H9 (cell line): Measurements from ENCODE around the gene C5orf46. TPM values are rescaled to one million over a fixed set of nuclear protein-coding genes. Genes with fewer than 3 reads are reported as not detected.

Experiments used
- DNase-seq: peaks from one replicate; pipeline ENCODE4 v3.0.0-alpha.2; 2017
- H2AFZ ChIP-seq: one replicate; pipeline ENCODE4 v1.6.1; 2013; ENCODE audit warnings: mild to moderate bottlenecking, low read length, control low read depth, moderate library complexity
- H2AK5ac ChIP-seq: 2 replicates; pipeline ENCODE4 v1.6.1; 2013; ENCODE audit warnings: low read length, control low read depth, mixed read lengths; ENCODE audit not compliant: insufficient read length
- H2BK120ac ChIP-seq: one replicate; pipeline ENCODE4 v1.6.1; 2013; ENCODE audit warnings: low read depth, mild to moderate bottlenecking, low read length, control low read depth, inconsistent platforms; ENCODE audit not compliant: poor library complexity, severe bottlenecking
- H2BK12ac ChIP-seq: 2 replicates; pipeline ENCODE4 v1.6.1; 2013; ENCODE audit warnings: low read length, control low read depth, mixed read lengths, low read depth; ENCODE audit not compliant: insufficient read length
- H2BK15ac ChIP-seq: 2 replicates; pipeline ENCODE4 v1.6.1; 2013; ENCODE audit warnings: low read depth, low read length, control low read depth
- H2BK20ac ChIP-seq: one replicate; pipeline ENCODE4 v1.6.1; 2013; ENCODE audit warnings: low read depth, mild to moderate bottlenecking, low read length, control low read depth, inconsistent platforms; ENCODE audit not compliant: poor library complexity, severe bottlenecking
- H2BK5ac ChIP-seq: 2 replicates; pipeline ENCODE4 v1.6.1; 2013; ENCODE audit warnings: low read length, control low read depth, mixed read lengths; ENCODE audit not compliant: insufficient read length
- H3K14ac ChIP-seq: 2 replicates; pipeline ENCODE4 v1.6.1; 2013; ENCODE audit warnings: low read length, control low read depth; ENCODE audit not compliant: insufficient read depth
- H3K18ac ChIP-seq: 2 replicates; pipeline ENCODE4 v1.6.1; 2013; ENCODE audit warnings: low read depth, mild to moderate bottlenecking, mixed read lengths, low read length, control low read depth; ENCODE audit not compliant: insufficient read length
- H3K23ac ChIP-seq: 2 replicates; pipeline ENCODE4 v1.6.1; 2013; ENCODE audit warnings: low read length, control low read depth, mixed read lengths, low read depth; ENCODE audit not compliant: insufficient read length
- H3K23me2 ChIP-seq: 2 replicates; pipeline ENCODE4 v1.6.1; 2013; ENCODE audit warnings: low read depth, mild to moderate bottlenecking, mixed read lengths, low read length, control low read depth; ENCODE audit not compliant: insufficient read length, poor library complexity, severe bottlenecking
- H3K27ac ChIP-seq: 2 replicates; pipeline ENCODE4 v1.5.1; 2013; ENCODE audit warnings: low read length, control low read depth, mixed read lengths, low read depth; ENCODE audit not compliant: insufficient read length
- H3K27me3 ChIP-seq: 2 replicates; pipeline ENCODE4 v1.6.1; 2013; ENCODE audit warnings: low read length, control low read depth, inconsistent platforms; ENCODE audit not compliant: insufficient read depth
- H3K4ac ChIP-seq: 2 replicates; pipeline ENCODE4 v1.6.1; 2013; ENCODE audit warnings: low read depth, mild to moderate bottlenecking, control low read depth, inconsistent platforms, low read length, moderate library complexity
- H3K4me1 ChIP-seq: 2 replicates; pipeline ENCODE4 v1.6.1; 2013; ENCODE audit warnings: low read length, control low read depth, inconsistent platforms; ENCODE audit not compliant: insufficient read depth
- H3K4me2 ChIP-seq: 2 replicates; pipeline ENCODE4 v1.6.1; 2013; ENCODE audit warnings: low read length, control low read depth, mixed read lengths; ENCODE audit not compliant: insufficient read length, insufficient read depth
- H3K56ac ChIP-seq: 2 replicates; pipeline ENCODE4 v1.6.1; 2013; ENCODE audit warnings: low read depth, mild to moderate bottlenecking, mixed read lengths, low read length, control low read depth; ENCODE audit not compliant: insufficient read length
- H3K79me1 ChIP-seq: 2 replicates; pipeline ENCODE4 v1.6.1; 2013; ENCODE audit warnings: low read depth, mild to moderate bottlenecking, moderate library complexity, low read length, control low read depth, inconsistent platforms; ENCODE audit not compliant: insufficient read depth, poor library complexity, severe bottlenecking
- H3K79me2 ChIP-seq: 2 replicates; pipeline ENCODE4 v1.6.1; 2013; ENCODE audit warnings: low read length, control low read depth, inconsistent platforms; ENCODE audit not compliant: insufficient read depth
- H3K9ac ChIP-seq: 2 replicates; pipeline ENCODE4 v1.6.1; 2013; ENCODE audit warnings: low read length, control low read depth, mixed read lengths; ENCODE audit not compliant: insufficient read length; ENCODE audit errors: extremely low read depth
- H3K9me3 ChIP-seq: one replicate; pipeline ENCODE4 v1.6.1; 2013; ENCODE audit warnings: low read depth, low read length, inconsistent platforms; ENCODE audit not compliant: control insufficient read depth
- H3T11ph ChIP-seq: one replicate; pipeline ENCODE4 v1.6.1; 2013; ENCODE audit warnings: mild to moderate bottlenecking, low read length, control low read depth, inconsistent platforms
- H4K20me1 ChIP-seq: one replicate; pipeline ENCODE4 v1.6.1; 2013; ENCODE audit not compliant: control insufficient read depth, insufficient read length, insufficient read depth
- H4K5ac ChIP-seq: 2 replicates; pipeline ENCODE4 v1.6.1; 2013; ENCODE audit warnings: low read depth, mild to moderate bottlenecking, mixed read lengths, low read length, control low read depth; ENCODE audit not compliant: insufficient read length
- H4K8ac ChIP-seq: replicated peaks from 2 replicates; pipeline ENCODE4 v1.6.1; 2013; ENCODE audit warnings: low read length, control low read depth, mixed read lengths, low read depth; ENCODE audit not compliant: insufficient read length
- H4K91ac ChIP-seq: 2 replicates; pipeline ENCODE4 v1.6.1; 2013; ENCODE audit warnings: low read depth, mild to moderate bottlenecking, moderate library complexity, mixed read lengths, low read length, control low read depth; ENCODE audit not compliant: insufficient read length
- H3K27ac Mint-ChIP-seq, 3 experiments: 2 replicates in 2 of 3; 3 replicates in 1 of 3; pipeline ENCODE4 v1.8.0; 2020 to 2021; ENCODE audit warnings: mixed read lengths in 3 of 3, mild to moderate bottlenecking in 1 of 3, moderate library complexity in 1 of 3
- H3K27me3 Mint-ChIP-seq: 2 replicates; pipeline ENCODE4 v1.8.0; 2021; ENCODE audit warnings: low read depth, mild to moderate bottlenecking, moderate library complexity, mixed read lengths
- H3K36me3 Mint-ChIP-seq, 3 experiments: 2 replicates in 2 of 3; 3 replicates in 1 of 3; pipeline ENCODE4 v1.8.0; 2020 to 2021; ENCODE audit warnings: low read depth in 3 of 3, mixed read lengths in 3 of 3; ENCODE audit not compliant: insufficient read depth in 1 of 3
- H3K4me1 Mint-ChIP-seq, 2 experiments: 2 replicates each; pipeline ENCODE4 v1.8.0; 2020; ENCODE audit warnings: mixed read lengths in 2 of 2
- H3K4me3 Mint-ChIP-seq, 2 experiments: 2 replicates in 1 of 2; 3 replicates in 1 of 2; pipeline ENCODE4 v1.8.0; 2020 to 2021; ENCODE audit warnings: mild to moderate bottlenecking in 2 of 2, mixed read lengths in 2 of 2, moderate library complexity in 1 of 2
- H3K9me3 Mint-ChIP-seq, 2 experiments: 2 replicates in 1 of 2; 3 replicates in 1 of 2; pipeline ENCODE4 v1.8.0; 2020; ENCODE audit warnings: mild to moderate bottlenecking in 2 of 2, mixed read lengths in 2 of 2, moderate library complexity in 1 of 2
- WGBS: extraction: QIAGEN DNeasy Blood & Tissue Kit; methylation state at CpG from one replicate; pipeline ENCODE4 v1.1.7; 2013; ENCODE audit warnings: missing lambda C conversion rate, low lambda C conversion rate, mixed read lengths; ENCODE audit not compliant: insufficient read length; ENCODE audit errors: extremely low coverage; 5-methylcytosine and 5-hydroxymethylcytosine counted together
- total RNA-seq: library from RNA; stranded (reverse); gene quantifications from 2 replicates; pipeline ENCODE4 v1.2.1, GENCODE V29; 2021
- TF ChIP-seq, protein P1 (sequence below): fragments of 200-600 bp; sonication (generic); conservative IDR thresholded peaks from 3 replicates; pipeline ENCODE4 v1.8.0; 2021; ENCODE audit warnings: antibody characterized with exemption, mild to moderate bottlenecking

Gene C5orf46
- total RNA-seq, 1 experiment from 2014 or later = not detected

DNA sequence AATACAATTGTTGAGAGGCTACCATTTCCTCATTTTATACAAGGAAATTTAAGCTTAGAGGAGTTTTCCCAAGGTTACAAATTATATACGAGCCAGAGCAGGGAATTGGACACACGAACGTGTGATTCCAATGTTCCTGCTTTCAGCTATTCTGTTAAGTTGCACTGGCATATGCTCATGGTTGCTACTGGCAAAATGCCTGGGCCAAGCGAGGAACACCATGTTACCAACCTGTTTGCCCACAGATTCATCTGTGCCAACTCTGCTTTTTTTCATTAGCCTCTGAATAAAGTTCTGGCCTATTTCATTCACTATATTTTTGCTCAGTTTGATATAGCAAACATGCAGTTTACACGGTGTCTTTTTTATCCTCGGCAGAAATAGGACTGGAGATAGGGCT, 5.1 kb upstream of the C5orf46 start:
- no peak overlapping the region for H2BK5ac ChIP-seq
- no peak overlapping the region for H2BK15ac ChIP-seq
- Mint-ChIP-seq H3K9me3 (no peaks in the 10 kb centered on the region), H3K27me3 (no peaks in the 10 kb centered on the region), H3K4me1 (peaks cover 3 to 5% of the 10 kb centered on the region in 2 experiments), H3K36me3 (no peaks in the 10 kb centered on the region), H3K4me3 (no peak overlapping the region), H3K27ac (no peak overlapping the region)
- H3K9me3 ChIP-seq = no peaks in the 10 kb centered on the region
- no peak overlapping the region for H4K8ac ChIP-seq
- no peak overlapping the region for H3K18ac ChIP-seq
- H3K27ac ChIP-seq = no peak overlapping the region
- H3K9ac ChIP-seq = no peak overlapping the region
- H3K23ac ChIP-seq = no peak overlapping the region
- H3T11ph ChIP-seq = no peak overlapping the region
- WGBS = no CpG with 5 or more reads among the region's 6 CpGs
- H3K4me1 ChIP-seq = no peaks in the 10 kb centered on the region
- H3K79me2 ChIP-seq = no peaks in the 10 kb centered on the region
- no peaks in the 10 kb centered on the region for H3K79me1 ChIP-seq
- H2AK5ac ChIP-seq = no peak overlapping the region
- TF ChIP-seq, protein P1, sequence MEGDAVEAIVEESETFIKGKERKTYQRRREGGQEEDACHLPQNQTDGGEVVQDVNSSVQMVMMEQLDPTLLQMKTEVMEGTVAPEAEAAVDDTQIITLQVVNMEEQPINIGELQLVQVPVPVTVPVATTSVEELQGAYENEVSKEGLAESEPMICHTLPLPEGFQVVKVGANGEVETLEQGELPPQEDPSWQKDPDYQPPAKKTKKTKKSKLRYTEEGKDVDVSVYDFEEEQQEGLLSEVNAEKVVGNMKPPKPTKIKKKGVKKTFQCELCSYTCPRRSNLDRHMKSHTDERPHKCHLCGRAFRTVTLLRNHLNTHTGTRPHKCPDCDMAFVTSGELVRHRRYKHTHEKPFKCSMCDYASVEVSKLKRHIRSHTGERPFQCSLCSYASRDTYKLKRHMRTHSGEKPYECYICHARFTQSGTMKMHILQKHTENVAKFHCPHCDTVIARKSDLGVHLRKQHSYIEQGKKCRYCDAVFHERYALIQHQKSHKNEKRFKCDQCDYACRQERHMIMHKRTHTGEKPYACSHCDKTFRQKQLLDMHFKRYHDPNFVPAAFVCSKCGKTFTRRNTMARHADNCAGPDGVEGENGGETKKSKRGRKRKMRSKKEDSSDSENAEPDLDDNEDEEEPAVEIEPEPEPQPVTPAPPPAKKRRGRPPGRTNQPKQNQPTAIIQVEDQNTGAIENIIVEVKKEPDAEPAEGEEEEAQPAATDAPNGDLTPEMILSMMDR = no peak
- peaks cover 6% of the 10 kb centered on the region for H4K20me1 ChIP-seq
- H3K56ac ChIP-seq = no peak overlapping the region
- H2BK20ac ChIP-seq = no peak overlapping the region
- no peaks in the 10 kb centered on the region for H3K23me2 ChIP-seq
- no peak overlapping the region for H4K91ac ChIP-seq
- no peak for DNase-seq
- H4K5ac ChIP-seq = no peak overlapping the region
- H2BK120ac ChIP-seq = no peak overlapping the region
- no peaks in the 10 kb centered on the region for H3K27me3 ChIP-seq
- H3K4ac ChIP-seq = no peak overlapping the region
- no peak overlapping the region for H2BK12ac ChIP-seq
- no peak overlapping the region for H2AFZ ChIP-seq
- H3K4me2 ChIP-seq = no peak overlapping the region
- no peak overlapping the region for H3K14ac ChIP-seq
